HG03066 (cell line): ENCODE measurements around the gene THRB.

Source experiments
- ATAC-seq: cut with Tn5 transposase; IDR thresholded peaks from one replicate; pipeline ENCODE4 v1.9.1; 2021; ENCODE audit warnings: low read depth; ENCODE audit not compliant: unreplicated experiment

The THRB gene

DNA sequence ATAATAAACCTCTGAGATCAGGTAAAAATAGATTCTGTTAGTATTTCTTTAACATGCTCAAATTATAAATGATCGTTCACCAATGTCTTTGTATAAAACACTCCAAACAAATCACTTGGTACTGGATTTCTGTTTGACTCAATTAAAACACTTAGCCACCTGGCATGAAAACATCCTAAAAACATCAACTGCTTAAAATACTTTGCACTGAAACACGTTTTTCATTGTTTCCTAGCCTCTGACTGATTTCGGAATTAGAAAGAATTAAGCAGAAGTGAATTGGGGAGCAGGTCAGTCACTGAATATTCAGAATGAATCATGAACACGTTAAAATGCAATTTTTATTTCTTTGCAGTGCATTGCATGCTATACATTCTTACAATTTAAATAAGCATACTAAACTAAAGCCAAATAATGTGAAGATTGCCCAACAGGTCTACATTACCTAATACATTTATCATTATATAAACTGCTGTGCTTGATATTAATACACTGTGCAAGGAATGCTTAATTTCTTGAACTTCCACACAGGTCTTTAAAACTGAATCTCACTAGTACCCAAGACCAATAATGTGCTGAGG lies 1.6 kb downstream of the THRB start:
- no peak for ATAC-seq

- ATAC-seq: no peak
Measured at GRCh38 chr3:24490151-24490550, 4.5 kb downstream of the THRB start.

GRCh38 chr3:24487325-24488262 lies 7.1 kb downstream of the THRB start:
- ATAC-seq: no peak

GRCh38 chr3:24485511-24485910 lies 9.1 kb downstream of the THRB start:
- ATAC-seq: no peak

DNA sequence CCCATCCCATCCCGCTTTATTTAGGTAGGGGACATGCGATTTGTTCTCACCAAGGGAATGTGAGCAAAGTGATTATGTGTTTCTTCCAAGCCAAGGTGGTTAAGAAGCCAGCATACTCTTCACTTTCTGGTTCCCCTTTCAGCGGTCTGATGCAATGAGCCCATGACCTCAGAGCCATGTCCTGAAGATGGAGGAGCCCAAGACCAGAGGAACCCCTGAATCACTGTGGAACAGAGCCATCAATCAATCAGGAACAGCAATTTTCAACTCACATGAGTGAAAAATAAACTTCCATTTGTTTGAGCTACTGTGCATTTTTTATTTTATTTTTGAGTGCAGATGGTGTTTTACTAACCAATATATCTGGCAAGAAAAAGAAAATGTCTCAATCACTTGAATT lies 10.8 kb downstream of the THRB start:
- ATAC-seq: no peak

DNA sequence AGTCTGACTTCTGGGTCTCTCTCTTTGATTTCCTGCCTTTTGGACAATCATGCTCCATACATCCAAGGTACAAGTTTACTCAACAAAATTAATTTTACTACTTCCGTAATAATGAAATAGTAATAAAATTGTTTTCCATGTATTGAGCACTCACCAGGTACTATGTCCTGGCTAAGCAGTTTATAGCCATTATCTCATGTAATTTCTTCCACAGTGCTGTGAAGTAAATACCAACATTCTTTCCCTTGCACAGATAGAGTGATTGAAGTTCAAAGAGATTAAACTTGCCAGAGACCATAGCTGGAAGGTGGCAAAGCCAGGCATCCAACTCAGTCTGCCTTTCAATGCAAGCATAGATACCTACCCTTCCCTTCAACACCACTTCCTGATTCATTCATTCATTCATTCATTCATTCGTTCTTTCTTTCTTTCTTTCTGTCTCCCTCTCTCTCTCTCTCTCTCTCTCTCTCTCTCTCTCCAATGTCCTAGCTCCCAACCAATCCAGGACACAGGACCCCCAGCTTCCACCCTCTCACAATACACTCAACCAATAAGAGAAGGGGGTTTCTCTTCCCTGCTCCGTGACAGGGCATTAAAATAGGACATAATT lies 12.4 kb downstream of the THRB start:
- ATAC-seq: no peak

GRCh38 chr3:24481193-24481592 lies 13.5 kb downstream of the THRB start:
- ATAC-seq: no peak

GRCh38 chr3:24480497-24480896 lies 14.2 kb downstream of the THRB start:
- no peak for ATAC-seq

DNA sequence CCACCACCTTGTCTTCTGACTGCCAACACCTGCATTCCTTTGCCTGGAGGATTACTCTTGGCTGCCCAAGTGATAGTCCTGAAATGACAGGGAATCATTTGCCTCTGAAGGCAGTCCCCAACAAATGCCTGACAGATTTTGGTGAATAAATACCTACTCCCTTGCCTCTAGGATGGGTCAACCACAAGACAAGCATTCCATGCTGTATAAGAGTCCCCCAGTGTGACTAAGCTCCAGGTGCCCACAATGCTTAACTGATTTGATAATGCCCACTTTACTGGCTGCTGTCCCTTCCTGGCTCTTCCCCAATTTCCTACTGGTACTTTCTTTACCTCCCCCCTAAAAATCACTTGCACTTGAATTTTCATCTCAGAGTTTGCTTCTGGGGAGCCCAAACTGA lies 14.8 kb downstream of the THRB start:
- ATAC-seq: no peak

DNA sequence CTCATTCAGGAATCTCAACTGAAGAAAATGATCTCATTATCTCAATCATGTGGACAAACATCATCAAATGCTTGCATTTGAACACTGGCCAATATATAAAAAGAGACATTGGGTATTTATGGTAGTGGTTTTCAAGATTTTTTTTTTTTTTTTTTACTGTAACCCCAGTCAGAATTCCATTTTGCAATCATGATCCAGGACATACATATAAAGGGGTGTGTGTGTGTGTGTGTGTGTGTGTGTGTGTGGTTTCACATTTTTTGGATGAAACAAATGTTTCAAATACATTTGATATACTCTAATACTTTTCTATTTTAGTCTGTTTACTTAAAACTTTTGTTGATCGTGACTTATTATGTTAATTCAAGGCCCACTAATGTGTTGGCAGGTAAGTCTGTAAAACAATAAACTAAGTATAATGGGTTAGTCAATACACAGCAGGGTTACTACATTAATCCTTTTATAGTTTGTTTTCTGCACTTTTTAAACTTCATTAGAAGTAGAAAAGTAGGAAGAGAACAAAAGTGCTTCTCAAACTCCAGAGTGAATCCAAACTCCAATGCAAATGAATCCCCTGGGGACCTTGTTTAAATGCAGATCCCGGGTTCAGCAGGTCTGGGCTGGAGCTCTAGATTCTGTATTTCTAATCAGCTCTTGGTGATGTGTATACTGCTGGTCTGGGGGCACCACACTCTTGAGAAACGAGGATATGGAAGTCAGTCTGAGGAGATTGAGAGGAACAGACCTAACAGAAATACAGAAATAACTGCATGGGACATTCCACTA lies 17.6 kb downstream of the THRB start:
- no peak for ATAC-seq

- ATAC-seq: no peak
Measured at GRCh38 chr3:24475925-24476324, 18.7 kb downstream of the THRB start.

DNA sequence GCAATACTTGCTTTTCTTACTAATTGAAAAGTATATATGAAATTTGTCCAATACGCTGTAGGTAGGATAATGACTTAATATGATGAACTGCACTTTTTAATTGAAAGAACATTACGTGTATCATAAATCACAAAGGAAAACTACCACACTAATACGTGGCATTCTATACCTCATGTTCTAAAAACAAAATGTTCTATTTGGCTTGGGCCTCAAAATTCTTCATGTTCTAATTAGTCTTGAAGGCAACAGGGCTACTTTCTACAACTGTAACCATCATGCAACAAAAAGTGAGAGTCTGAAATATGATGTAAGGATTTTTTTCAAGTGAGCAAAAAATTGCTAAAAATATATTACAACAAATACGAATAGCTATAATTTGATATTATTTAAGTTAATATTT lies 19.8 kb downstream of the THRB start:
- no peak for ATAC-seq

DNA sequence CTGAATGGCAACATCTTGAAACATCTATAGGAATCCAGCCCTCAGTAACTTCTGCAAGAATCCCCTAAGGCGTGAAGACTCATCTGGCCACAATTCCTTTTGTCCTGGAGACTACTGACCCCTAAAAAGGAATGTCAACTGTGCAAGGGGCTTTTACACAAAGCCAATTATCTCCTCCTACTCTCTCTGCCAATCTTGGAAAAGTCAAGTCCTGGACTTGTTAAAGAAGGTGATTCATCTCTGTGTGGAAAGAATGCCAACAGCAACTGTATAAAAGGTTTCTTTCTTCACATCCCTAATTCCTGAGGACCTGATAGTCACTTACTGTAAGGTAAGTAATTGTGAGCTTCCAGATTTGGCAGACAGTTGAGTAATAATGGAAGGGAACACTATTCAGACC lies 22.3 kb downstream of the THRB start:
- no peak for ATAC-seq

- no peak for ATAC-seq
Measured at GRCh38 chr3:24471486-24471885, 23.2 kb downstream of the THRB start.

- ATAC-seq: no peak
Measured at GRCh38 chr3:24470277-24470676, 24.4 kb downstream of the THRB start.

DNA sequence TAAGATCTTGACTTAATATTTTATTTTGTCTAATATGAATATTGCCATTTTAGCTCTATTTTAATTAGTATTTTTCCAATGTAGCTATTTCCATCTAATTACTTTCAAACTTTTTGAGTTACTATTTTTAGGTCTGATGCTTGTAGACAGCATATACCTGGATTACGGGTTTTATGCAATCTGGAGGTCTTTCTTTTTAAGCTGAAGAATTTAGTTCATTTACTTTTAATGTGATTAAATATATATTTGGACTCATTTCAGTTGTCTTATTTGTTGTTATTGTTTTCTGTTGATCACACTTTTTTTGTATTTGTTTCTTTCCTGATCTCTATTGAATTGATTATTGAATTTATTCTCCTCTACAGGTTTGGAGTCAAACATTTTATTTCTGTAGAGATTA lies 30.3 kb downstream of the THRB start:
- no peak for ATAC-seq

- ATAC-seq: no peak
Measured at GRCh38 chr3:24462737-24463136, 31.9 kb downstream of the THRB start.

DNA sequence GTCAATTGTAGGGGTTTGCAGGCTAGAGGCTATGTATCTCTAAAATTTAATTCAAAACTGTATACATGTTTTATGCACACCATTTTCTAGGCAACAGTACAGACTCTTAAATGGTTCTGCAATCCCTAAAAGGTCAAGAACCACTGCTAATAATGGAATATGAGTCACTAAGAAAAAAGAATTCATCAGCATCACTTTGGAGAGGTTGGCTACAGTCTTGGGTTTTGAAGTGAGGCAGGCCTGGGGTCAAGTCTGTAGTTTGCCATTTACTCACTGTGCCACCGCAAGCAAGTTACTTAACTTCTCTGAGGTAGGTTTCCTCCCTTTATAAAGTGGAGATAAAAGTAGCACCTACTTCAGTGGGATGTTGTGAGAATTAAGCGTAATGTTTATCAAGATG lies 33.7 kb downstream of the THRB start:
- no peak for ATAC-seq

- no peak for ATAC-seq
Measured at GRCh38 chr3:24457719-24458118, 36.9 kb downstream of the THRB start.

DNA sequence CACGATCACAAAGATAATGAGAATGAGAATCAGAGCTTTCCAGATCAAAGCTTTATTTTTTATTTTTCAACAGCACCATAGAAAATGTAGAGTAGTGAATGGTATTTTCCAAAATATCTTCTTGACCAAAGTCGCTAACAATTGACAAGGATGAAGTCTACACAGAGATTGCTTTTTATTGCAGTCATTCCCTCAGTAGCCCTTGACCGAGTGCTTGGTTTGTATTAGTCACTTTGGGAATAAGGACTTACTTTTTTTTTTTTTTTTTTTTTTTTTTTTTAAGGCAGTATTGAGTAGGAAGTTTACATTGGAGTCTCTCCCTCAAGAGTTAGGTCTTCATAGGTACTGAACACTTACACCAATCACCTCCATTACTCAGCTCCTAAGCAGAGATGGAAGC lies 39.8 kb downstream of the THRB start:
- no peak for ATAC-seq

DNA sequence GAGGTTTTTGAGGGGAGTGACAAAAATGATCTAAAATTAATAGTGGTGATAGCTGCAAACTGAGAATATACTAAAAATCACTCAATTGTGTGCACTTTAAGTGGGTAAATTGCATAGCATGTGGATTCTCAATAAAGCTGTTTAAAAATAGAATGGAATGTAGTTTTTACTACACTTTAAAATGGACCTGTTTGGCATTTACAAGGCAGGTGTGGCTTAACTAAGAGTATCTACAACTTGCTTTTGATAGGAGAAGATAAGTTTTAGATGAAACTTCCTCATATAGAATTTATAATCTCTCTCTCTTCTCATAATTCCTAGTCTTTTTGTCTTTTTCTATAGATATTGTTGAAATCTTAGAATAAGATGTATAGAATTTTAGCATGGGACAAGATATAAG lies 40.3 kb downstream of the THRB start:
- ATAC-seq: no peak
